ENCODE measurements around the gene ANKRD10.

ANKRD10 gene

GRCh38 chr13:110913322-110914080 is 1.4 kb downstream of the ANKRD10 start:
- Histone ChIP-seq H3K36me3 (ENCODE audit: insufficient read depth, low read length) (peaks cover 33% of the 10 kb centered on the region), H2AFZ (ENCODE audit: low read depth, low read length) (peak overlapping the region; percentile 68), H3K79me2 (ENCODE audit: insufficient read depth, low read length) (peaks cover 76% of the 10 kb centered on the region), H3K4me3 (ENCODE audit: low read depth in 1 of 2, low read length in 2 of 2) (peak overlapping the region; percentile 74 to 85), H3K27ac (ENCODE audit: low read length) (peak overlapping the region; percentile 91), H4K20me1 (ENCODE audit: insufficient read depth, low read length) (peaks cover 49% of the 10 kb centered on the region), H3K9ac (ENCODE audit: low read depth, low read length) (peak overlapping the region; percentile 94), H3K9me3 (ENCODE audit: insufficient read depth, low read length, severe bottlenecking) (no peaks in the 10 kb centered on the region), H3K4me1 (ENCODE audit: insufficient read depth, low read length) (peaks cover 47% of the 10 kb centered on the region), H3K27me3 (ENCODE audit: insufficient read depth, low read length, poor library complexity) (no peaks in the 10 kb centered on the region), H3K4me2 (ENCODE audit: insufficient read depth, low read length) (peak overlapping the region; percentile 76)
- DNase-seq: peak; percentile 56
- TF ChIP-seq EZH2 (IDR thresholded peaks at IDR 0.05; ENCODE audit: borderline replicate concordance, low read depth, low read length, severe bottlenecking) (no peak), CTCF (IDR thresholded peaks at IDR 0.05; ENCODE audit: borderline replicate concordance, extremely low read depth, low read length, poor library complexity, severe bottlenecking) (no peak)
- ATAC-seq (ENCODE audit: insufficient read depth, low read depth): no peak

- Histone ChIP-seq H3K4me3 (ENCODE audit: low read depth in 1 of 2, low read length in 2 of 2) (peak overlapping the region; percentile 74 to 85; a peak in 3 of 4 replicates), H2AFZ (ENCODE audit: low read depth, low read length) (no peak overlapping the region), H3K27ac (ENCODE audit: low read length) (peak overlapping the region; percentile 91), H3K27me3 (ENCODE audit: insufficient read depth, low read length, poor library complexity) (no peaks in the 10 kb centered on the region), H3K9ac (ENCODE audit: low read depth, low read length) (peak overlapping the region; percentile 94), H3K4me1 (ENCODE audit: insufficient read depth, low read length) (peaks cover 47% of the 10 kb centered on the region), H3K4me2 (ENCODE audit: insufficient read depth, low read length) (peak overlapping the region; percentile 76), H4K20me1 (ENCODE audit: insufficient read depth, low read length) (peaks cover 57% of the 10 kb centered on the region), H3K36me3 (ENCODE audit: insufficient read depth, low read length) (peaks cover 42% of the 10 kb centered on the region), H3K79me2 (ENCODE audit: insufficient read depth, low read length) (peaks cover 84% of the 10 kb centered on the region), H3K9me3 (ENCODE audit: insufficient read depth, low read length, severe bottlenecking) (no peaks in the 10 kb centered on the region)
- no peak for DNase-seq
- TF ChIP-seq EZH2 (IDR thresholded peaks at IDR 0.05; ENCODE audit: borderline replicate concordance, low read depth, low read length, severe bottlenecking): no peak
- TF ChIP-seq CTCF (IDR thresholded peaks at IDR 0.05; ENCODE audit: borderline replicate concordance, extremely low read depth, low read length, poor library complexity, severe bottlenecking): no peak
- no peak for ATAC-seq (ENCODE audit: insufficient read depth, low read depth)
These were observed 2.2 kb downstream of the ANKRD10 start for GRCh38 chr13:110912651-110913051.

- H3K4me1 ChIP-seq (ENCODE audit: insufficient read depth, low read length): peaks cover 47% of the 10 kb centered on the region
- H3K27ac ChIP-seq (ENCODE audit: low read length): peak overlapping the region; percentile 38
- ATAC-seq (ENCODE audit: insufficient read depth, low read depth) (no peak), DNase-seq (no peak)
- H3K36me3 ChIP-seq (ENCODE audit: insufficient read depth, low read length): peaks cover 48% of the 10 kb centered on the region
- no peaks in the 10 kb centered on the region for H3K9me3 ChIP-seq (ENCODE audit: insufficient read depth, low read length, severe bottlenecking)
- H3K27me3 ChIP-seq (ENCODE audit: insufficient read depth, low read length, poor library complexity): no peaks in the 10 kb centered on the region
- H3K79me2 ChIP-seq (ENCODE audit: insufficient read depth, low read length): peaks cover 91% of the 10 kb centered on the region
- H3K4me2 ChIP-seq (ENCODE audit: insufficient read depth, low read length): peak overlapping the region; percentile 76
- peak overlapping the region in 1 of 2 experiments; percentile 74; a peak in 1 of 4 replicates for H3K4me3 ChIP-seq (ENCODE audit: low read depth in 1 of 2, low read length in 2 of 2)
- H4K20me1 ChIP-seq (ENCODE audit: insufficient read depth, low read length): peaks cover 63% of the 10 kb centered on the region
- TF ChIP-seq CTCF (IDR thresholded peaks at IDR 0.05; ENCODE audit: borderline replicate concordance, extremely low read depth, low read length, poor library complexity, severe bottlenecking): no peak
- TF ChIP-seq EZH2 (IDR thresholded peaks at IDR 0.05; ENCODE audit: borderline replicate concordance, low read depth, low read length, severe bottlenecking): no peak
- no peak overlapping the region for H2AFZ ChIP-seq (ENCODE audit: low read depth, low read length)
- H3K9ac ChIP-seq (ENCODE audit: low read depth, low read length): peak overlapping the region; percentile 7; the same call in 1 of the 2 replicates
These were observed 3.0 kb downstream of the ANKRD10 start for GRCh38 chr13:110911880-110912279.
